HG03460 (cell line): ENCODE results near the gene PKP2.

Source experiments
- ATAC-seq: cut with Tn5 transposase; IDR thresholded peaks from one replicate; pipeline ENCODE4 v1.9.1; 2021; ENCODE audit not compliant: unreplicated experiment

Gene PKP2

DNA sequence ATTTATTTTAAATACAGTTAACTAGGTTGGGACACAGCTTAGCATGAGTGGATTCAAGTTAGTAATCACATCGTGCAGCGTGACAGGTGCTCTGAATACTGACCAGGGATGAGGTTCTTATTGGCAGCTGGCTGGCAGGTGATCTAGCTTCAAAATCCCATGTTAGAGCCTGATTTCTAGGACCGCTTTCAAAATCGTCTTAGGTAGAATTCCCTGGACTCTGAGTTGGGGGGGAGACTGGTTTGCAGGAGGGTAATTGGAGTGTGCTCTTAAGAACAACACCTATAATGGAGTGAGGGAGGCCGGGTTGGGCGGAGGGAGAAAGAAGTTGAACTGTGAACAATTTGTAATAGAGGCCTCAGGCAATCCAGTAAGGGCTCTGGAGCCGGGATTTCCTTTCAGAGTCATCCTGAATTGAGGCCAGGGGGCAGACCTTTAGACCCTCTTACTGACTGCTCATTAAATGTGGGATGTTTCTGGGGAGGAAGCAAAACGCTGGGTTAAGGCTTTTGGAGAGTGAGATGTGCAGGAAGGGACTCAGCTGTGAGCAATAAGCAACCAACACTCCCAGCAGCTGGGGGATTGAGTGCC, 140.0 kb downstream of the PKP2 start:
- no peak for ATAC-seq

- peak; percentile 91 for ATAC-seq
These were observed 140.7 kb downstream of the PKP2 start, which contains the start of gene YARS2 for GRCh38 chr12:32755654-32756475. YARS2 (minus strand) TSS chr12:32755897; CDS start chr12:32755874, 23 bp downstream.

- ATAC-seq = peak; percentile 68
These were observed 141.4 kb downstream of the PKP2 start for GRCh38 chr12:32755051-32755653.

DNA sequence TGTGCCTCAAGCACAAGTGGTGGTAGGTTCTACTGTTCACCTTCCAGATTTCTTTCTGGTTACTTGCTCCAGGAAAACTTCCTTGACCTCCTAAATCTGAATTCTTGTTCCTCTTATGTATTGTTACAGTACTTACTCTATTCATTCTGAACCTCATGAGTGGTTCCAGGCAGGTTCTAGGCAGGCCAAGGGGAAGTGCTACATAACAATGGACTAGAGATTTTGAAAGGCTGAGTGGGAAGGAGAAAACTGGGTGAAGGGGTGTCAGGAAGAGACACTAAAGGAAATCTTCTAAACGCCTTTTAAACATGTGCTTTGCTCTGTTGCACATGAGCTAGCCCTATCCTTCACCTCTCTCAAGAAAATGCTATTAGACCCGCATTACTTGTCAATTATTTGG, 142.5 kb downstream of the PKP2 start:
- no peak for ATAC-seq

DNA sequence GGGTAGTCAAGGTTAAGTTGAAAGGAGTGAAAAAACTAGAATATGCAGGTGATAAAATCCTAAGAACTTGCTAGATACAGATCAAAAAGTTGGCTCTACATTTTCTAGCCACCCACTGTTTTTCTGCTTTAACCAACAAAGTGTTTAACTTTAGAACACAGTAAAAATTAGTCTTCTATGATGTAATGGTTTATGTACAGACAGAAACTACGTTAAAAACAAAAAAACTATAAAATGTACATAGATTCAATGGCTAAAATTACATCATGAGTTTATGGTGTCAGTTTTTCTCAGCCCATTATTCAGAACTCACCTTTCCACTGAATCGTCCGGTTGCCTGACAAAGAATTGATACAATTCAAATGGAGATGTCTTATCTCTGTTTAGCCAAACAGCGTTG, 143.0 kb downstream of the PKP2 start:
- no peak for ATAC-seq

DNA sequence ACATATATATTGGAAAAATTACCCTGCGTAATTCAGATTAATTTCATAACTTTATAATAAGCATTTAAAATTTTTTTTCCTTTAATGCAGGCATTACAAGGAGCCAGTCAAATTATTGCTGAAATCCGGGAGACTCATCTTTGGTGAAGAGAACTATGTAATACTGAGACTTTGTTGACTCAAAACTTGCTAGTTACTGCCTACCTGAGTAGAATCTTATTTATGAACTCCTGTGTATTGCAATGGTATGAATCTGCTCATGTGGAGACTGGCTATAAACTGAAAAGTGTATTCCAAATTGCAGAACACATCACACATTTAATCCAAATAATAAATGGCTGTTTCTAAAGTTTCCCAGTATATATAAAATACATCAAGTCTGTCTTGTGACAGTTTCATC, 153.3 kb downstream of the PKP2 start:
- ATAC-seq = no peak

- no peak for ATAC-seq
These were observed 154.4 kb downstream of the PKP2 start for GRCh38 chr12:32742133-32742532.
